Adipose tissue (tissue), 3 donors: ENCODE results near the gene NMS. TPM values are rescaled to one million over a fixed set of nuclear protein-coding genes. Genes with fewer than 3 reads are reported as not detected.

Source experiments
- polyA plus RNA-seq, 3 donors: library from polyadenylated mRNA; stranded (reverse); fragments of 200-250 nt; gene quantifications; one replicate each; pipeline ENCODE4 v1.2.3, GENCODE V29; 2013
- donor health status: healthy with polysubstance abuse.
- donor health status: Bipolar disorder and iron deficiency.
- donor health status: healthy.

Gene NMS
- polyA plus RNA-seq, 3 donors: not detected

Other genes with a start within 250 kb of the NMS start
- gene LONRF2, start 148.0 kb upstream of the NMS start, polyA plus RNA-seq: 1 to 10 TPM; 1.3 to 1.7 (median 1.5) TPM
- 1 to 10 TPM; 1.7 to 3.9 (median 2.7) TPM for gene CHST10, start 52.8 kb upstream of the NMS start, polyA plus RNA-seq
- gene PDCL3, start 92.5 kb downstream of the NMS start, polyA plus RNA-seq: 10 to 100 TPM in 2 of 3 donors, 1 to 10 TPM in 1; 9.5 to 23.6 (median 17.9) TPM